ENCODE results near the gene MTHFR. TPM values are rescaled to one million over a fixed set of nuclear protein-coding genes. Genes with fewer than 3 reads are reported as not detected.

Gene MTHFR
- total RNA-seq, 1 experiment from 2014 or later: 22.2 TPM

GRCh38 chr1:11831945-11832725, 26.4 kb upstream of the MTHFR start:
- Histone ChIP-seq H3K79me2 (ENCODE audit: low read depth) (no peaks in the 10 kb centered on the region), H3K27me3 (ENCODE audit: insufficient read depth, low read depth) (no peaks in the 10 kb centered on the region), H4K20me1 (ENCODE audit: insufficient read depth) (no peaks in the 10 kb centered on the region), H3K9me2 (ENCODE audit: insufficient read depth) (no peaks in the 10 kb centered on the region), H3K36me3 (ENCODE audit: low read depth) (no peaks in the 10 kb centered on the region), H3F3A (ENCODE audit: insufficient read depth, low read depth) (no peaks in the 10 kb centered on the region), H3K4me1 (replicated peaks; ENCODE audit: insufficient read depth) (no peaks in the 10 kb centered on the region), H3K9me3 (ENCODE audit: insufficient read depth, low read depth) (no peaks in the 10 kb centered on the region), H3K4me3 (no peak overlapping the region), H3K27ac (no peak overlapping the region), H3K4me2 (no peak overlapping the region), H2AFZ (no peak overlapping the region)
- no peak for DNase-seq
- POLR2A ChIA-PET (ENCODE audit: unreplicated experiment): interaction anchor here (0.6 kb wide), 1 partner anchor 142 kb away, joined by 3 read pairs; no protein-coding TSS in a partner anchor
- no TSS peak for BruUV-seq (replicated peaks)
- TF ChIP-seq, protein P1, sequence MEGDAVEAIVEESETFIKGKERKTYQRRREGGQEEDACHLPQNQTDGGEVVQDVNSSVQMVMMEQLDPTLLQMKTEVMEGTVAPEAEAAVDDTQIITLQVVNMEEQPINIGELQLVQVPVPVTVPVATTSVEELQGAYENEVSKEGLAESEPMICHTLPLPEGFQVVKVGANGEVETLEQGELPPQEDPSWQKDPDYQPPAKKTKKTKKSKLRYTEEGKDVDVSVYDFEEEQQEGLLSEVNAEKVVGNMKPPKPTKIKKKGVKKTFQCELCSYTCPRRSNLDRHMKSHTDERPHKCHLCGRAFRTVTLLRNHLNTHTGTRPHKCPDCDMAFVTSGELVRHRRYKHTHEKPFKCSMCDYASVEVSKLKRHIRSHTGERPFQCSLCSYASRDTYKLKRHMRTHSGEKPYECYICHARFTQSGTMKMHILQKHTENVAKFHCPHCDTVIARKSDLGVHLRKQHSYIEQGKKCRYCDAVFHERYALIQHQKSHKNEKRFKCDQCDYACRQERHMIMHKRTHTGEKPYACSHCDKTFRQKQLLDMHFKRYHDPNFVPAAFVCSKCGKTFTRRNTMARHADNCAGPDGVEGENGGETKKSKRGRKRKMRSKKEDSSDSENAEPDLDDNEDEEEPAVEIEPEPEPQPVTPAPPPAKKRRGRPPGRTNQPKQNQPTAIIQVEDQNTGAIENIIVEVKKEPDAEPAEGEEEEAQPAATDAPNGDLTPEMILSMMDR (conservative IDR thresholded peaks at IDR 0.05): no peak
- no peak for TF ChIP-seq EZH2 (IDR thresholded peaks at IDR 0.05; ENCODE audit: low read depth)
- intact Hi-C loops (cut with micrococcal nuclease; ENCODE audit: unreplicated experiment): loop anchor here (1.0 to 10.0 kb wide), 2 partner anchors 47 to 373 kb away; no protein-coding TSS in a partner anchor
- CTCF ChIA-PET: no interaction called here

GRCh38 chr1:11828511-11828910, 22.7 kb upstream of the MTHFR start:
- no TSS peak for BruUV-seq (replicated peaks)
- intact Hi-C loops (cut with micrococcal nuclease; ENCODE audit: unreplicated experiment): no loop called here
- Histone ChIP-seq H3F3A (ENCODE audit: insufficient read depth, low read depth) (no peaks in the 10 kb centered on the region), H3K4me1 (replicated peaks; ENCODE audit: insufficient read depth) (no peaks in the 10 kb centered on the region), H3K9me3 (ENCODE audit: insufficient read depth, low read depth) (no peaks in the 10 kb centered on the region), H3K27ac (no peak overlapping the region), H3K79me2 (ENCODE audit: low read depth) (no peaks in the 10 kb centered on the region), H3K4me2 (no peak overlapping the region), H3K27me3 (ENCODE audit: insufficient read depth, low read depth) (no peaks in the 10 kb centered on the region), H3K9me2 (ENCODE audit: insufficient read depth) (no peaks in the 10 kb centered on the region), H2AFZ (no peak overlapping the region), H3K4me3 (no peak overlapping the region), H4K20me1 (ENCODE audit: insufficient read depth) (no peaks in the 10 kb centered on the region), H3K36me3 (ENCODE audit: low read depth) (0 out of 2 replicates have a peak, but pooled peaks cover 4% of the 10 kb centered on the region)
- POLR2A ChIA-PET (ENCODE audit: unreplicated experiment): no interaction called here
- CTCF ChIA-PET: interaction anchor here (0.6 kb wide), 1 partner anchor 40 kb away, joined by 4 read pairs; no protein-coding TSS in a partner anchor
- no peak for DNase-seq
- TF ChIP-seq, protein P1 (conservative IDR thresholded peaks at IDR 0.05): no peak
- no peak for TF ChIP-seq EZH2 (IDR thresholded peaks at IDR 0.05; ENCODE audit: low read depth)

GRCh38 chr1:11826946-11827345, 21.2 kb upstream of the MTHFR start:
- intact Hi-C loops (cut with micrococcal nuclease; ENCODE audit: unreplicated experiment): no loop called here
- Histone ChIP-seq H3K4me3 (no peak overlapping the region), H4K20me1 (ENCODE audit: insufficient read depth) (no peaks in the 10 kb centered on the region), H3K4me2 (no peak overlapping the region), H2AFZ (no peak overlapping the region), H3K9me3 (ENCODE audit: insufficient read depth, low read depth) (no peaks in the 10 kb centered on the region), H3K4me1 (replicated peaks; ENCODE audit: insufficient read depth) (peaks cover 4% of the 10 kb centered on the region), H3K27me3 (ENCODE audit: insufficient read depth, low read depth) (no peaks in the 10 kb centered on the region), H3K36me3 (ENCODE audit: low read depth) (peaks cover 4% of the 10 kb centered on the region; the same call in 1 of the 2 replicates), H3K79me2 (ENCODE audit: low read depth) (no peaks in the 10 kb centered on the region), H3K9me2 (ENCODE audit: insufficient read depth) (no peaks in the 10 kb centered on the region), H3F3A (ENCODE audit: insufficient read depth, low read depth) (peaks cover 7% of the 10 kb centered on the region), H3K27ac (no peak overlapping the region)
- BruUV-seq (replicated peaks): no TSS peak
- CTCF ChIA-PET: no interaction called here
- no peak for TF ChIP-seq EZH2 (IDR thresholded peaks at IDR 0.05; ENCODE audit: low read depth)
- TF ChIP-seq, protein P1 (conservative IDR thresholded peaks at IDR 0.05): no peak
- no peak for DNase-seq
- POLR2A ChIA-PET (ENCODE audit: unreplicated experiment): no interaction called here

All from PC-9 (cell line).